A549 (cell line): Measurements from ENCODE around the gene HNRNPM. TPM values are rescaled to one million over a fixed set of nuclear protein-coding genes. Genes with fewer than 3 reads are reported as not detected.

ENCODE experiments used
- ATAC-seq, 2 experiments: fragments of 200-7000 bp in 1 of 2; fragments of >200 bp in 1 of 2; cut with Nextera tagmentation in 1 of 2; cut with Tn5 transposase in 1 of 2; 3 replicates each; pipeline versions ENCODE4 v1.8.0 to v1.9.1; 2018 to 2020; ENCODE audit warnings: mild to moderate bottlenecking in 1 of 2, moderate library complexity in 1 of 2
- CTCF ChIA-PET: fragments of 300-600 bp; sonication (Branson Sonifier 250); formaldehyde crosslinking; extraction: SDS; loops from one replicate; lab custom pipeline; 2021; ENCODE audit warnings: antibody characterized with exemption, inconsistent platforms; lab: Yijun Ruan, JAX
- POLR2A ChIA-PET: fragments of 350-600 bp; formaldehyde crosslinking; extraction: SDS; loops from one replicate; lab custom pipeline; 2021; ENCODE audit warnings: antibody characterized with exemption, inconsistent platforms; lab: Yijun Ruan, JAX
- DNase-seq, 2 experiments: peaks; one replicate each; pipeline versions ENCODE4 v3.0.0 to v3.0.0-alpha.2; 2011 to 2016; ENCODE audit warnings: low read depth in 1 of 2, low spot score in 1 of 2
- FAIRE-seq: peaks from 2 replicates; lab custom pipeline; 2011; peaks lifted over from hg19 to GRCh38; lab: Jason Lieb, UNC
- H3K27ac ChIP-seq, 2 experiments: fragments of >200 bp; sonication (Bioruptor Twin); formaldehyde crosslinking; 3 replicates each; pipeline ENCODE4 v1.5.1; 2016 to 2017
- H3K4me1 ChIP-seq: fragments of >200 bp; sonication (Bioruptor Twin); formaldehyde crosslinking; 3 replicates; pipeline ENCODE4 v1.6.1; 2016
- H3K4me2 ChIP-seq: fragments of >200 bp; sonication (Bioruptor Twin); formaldehyde crosslinking; 3 replicates; pipeline ENCODE4 v1.6.1; 2016
- H3K4me3 ChIP-seq: fragments of >200 bp; sonication (Bioruptor Twin); formaldehyde crosslinking; 3 replicates; pipeline ENCODE4 v1.5.1; 2016
- H3K9me3 ChIP-seq: fragments of >200 bp; sonication (Bioruptor Twin); formaldehyde crosslinking; 3 replicates; pipeline ENCODE4 v1.6.1; 2016
- ATOH8 ChIP-seq: fragments of 250-450 bp; sonication (Bioruptor Pico); IDR thresholded peaks from 2 replicates; pipeline ENCODE4 v1.5.0; 2020; ENCODE audit warnings: low read depth, mild to moderate bottlenecking, moderate library complexity
- CBX2 ChIP-seq: fragments of 200-600 bp; sonication (generic); IDR thresholded peaks from 2 replicates; pipeline ENCODE4 v1.6.1; 2016; ENCODE audit warnings: low read depth, mild to moderate bottlenecking, borderline replicate concordance
- CEBPB ChIP-seq, 2 experiments: fragments of >200 bp in 1 of 2; sonication (Bioruptor Twin) in 1 of 2; formaldehyde crosslinking in 1 of 2; IDR thresholded peaks; 2 replicates each; pipeline ENCODE4 v1.6.1; 2012 to 2016
- CHD2 ChIP-seq: fragments of 150-350 bp; IDR thresholded peaks from 2 replicates; pipeline ENCODE4 v1.6.1; 2014; ENCODE audit warnings: low read length; ENCODE audit not compliant: partially characterized antibody
- EP300 ChIP-seq, 2 experiments: fragments of >200 bp; sonication (Bioruptor Twin); formaldehyde crosslinking; IDR thresholded peaks; 2 replicates in 1 of 2; 3 replicates in 1 of 2; pipeline ENCODE4 v1.6.1; 2016 to 2017
- ESRRA ChIP-seq: fragments of 150-350 bp; IDR thresholded peaks from 2 replicates; pipeline ENCODE4 v1.6.1; 2014; ENCODE audit warnings: mild to moderate bottlenecking, low read length, borderline replicate concordance
- FOSB ChIP-seq: fragments of 250-450 bp; sonication (Bioruptor Pico); IDR thresholded peaks from 2 replicates; pipeline ENCODE4 v1.5.0; 2020; ENCODE audit warnings: mild to moderate bottlenecking, moderate library complexity
- FOSL2 ChIP-seq, 2 experiments: fragments of 450-650 bp in 1 of 2; fragments of >200 bp in 1 of 2; sonication (Bioruptor Twin) in 1 of 2; formaldehyde crosslinking; IDR thresholded peaks; 2 replicates each; pipeline versions ENCODE4 v1.5.0 to v1.6.1; 2016 to 2020; ENCODE audit warnings: mild to moderate bottlenecking in 1 of 2, moderate library complexity in 1 of 2
- FOXS1 ChIP-seq: fragments of 250-450 bp; sonication (Bioruptor Pico); IDR thresholded peaks from 2 replicates; pipeline ENCODE4 v1.5.0; 2020; ENCODE audit warnings: mild to moderate bottlenecking, moderate library complexity
- GATA3 ChIP-seq: IDR thresholded peaks from 2 replicates; pipeline ENCODE4 v1.6.1; 2012; ENCODE audit warnings: borderline replicate concordance
- HDAC2 ChIP-seq: fragments of 200-600 bp; sonication (generic); IDR thresholded peaks from 2 replicates; pipeline ENCODE4 v1.6.1; 2016
- HEYL ChIP-seq: fragments of 250-450 bp; sonication (Bioruptor Pico); IDR thresholded peaks from 2 replicates; pipeline ENCODE4 v1.8.0; 2021; ENCODE audit warnings: mild to moderate bottlenecking, moderate library complexity
- HMGXB4 ChIP-seq: fragments of 250-450 bp; sonication (Bioruptor Pico); IDR thresholded peaks from 2 replicates; pipeline ENCODE4 v1.5.0; 2021; ENCODE audit warnings: mild to moderate bottlenecking, moderate library complexity, borderline replicate concordance
- JUNB ChIP-seq: fragments of >200 bp; sonication (Bioruptor Twin); formaldehyde crosslinking; IDR thresholded peaks from 2 replicates; pipeline ENCODE4 v1.6.1; 2016
- MAFK ChIP-seq: fragments of 450-650 bp; IDR thresholded peaks from 2 replicates; pipeline ENCODE4 v1.6.1; 2014; ENCODE audit not compliant: partially characterized antibody
- MYC ChIP-seq: IDR thresholded peaks from 2 replicates; pipeline ENCODE4 v1.6.1; 2012; ENCODE audit warnings: mild to moderate bottlenecking, inconsistent platforms, low read length, improper control_type of control experiment, borderline replicate concordance
- NFE2L2 ChIP-seq: fragments of 150-350 bp; conservative IDR thresholded peaks from 2 replicates; pipeline ENCODE4 v1.6.1; 2014; ENCODE audit warnings: low read length
- NPAS2 ChIP-seq: fragments of 250-450 bp; sonication (Bioruptor Pico); IDR thresholded peaks from 2 replicates; pipeline ENCODE4 v1.8.0; 2022; ENCODE audit warnings: mild to moderate bottlenecking, moderate library complexity, borderline replicate concordance
- PBX3 ChIP-seq: IDR thresholded peaks from 2 replicates; pipeline ENCODE4 v1.6.1; 2012
- POLR2A ChIP-seq: IDR thresholded peaks from 2 replicates; pipeline ENCODE4 v1.6.1; 2012; ENCODE audit warnings: mild to moderate bottlenecking, low read length
- RAD21 ChIP-seq, 2 experiments: fragments of >200 bp in 1 of 2; sonication (Bioruptor Twin) in 1 of 2; formaldehyde crosslinking in 1 of 2; IDR thresholded peaks in 1 of 2; conservative IDR thresholded peaks in 1 of 2; 2 replicates in 1 of 2; 3 replicates in 1 of 2; pipeline ENCODE4 v1.6.1; 2012 to 2018; ENCODE audit warnings: inconsistent platforms in 1 of 2
- RARB ChIP-seq: fragments of 250-450 bp; sonication (Bioruptor Pico); IDR thresholded peaks from 2 replicates; pipeline ENCODE4 v1.8.0; 2021; ENCODE audit warnings: mild to moderate bottlenecking, moderate library complexity
- RFX5 ChIP-seq: fragments of 450-650 bp; IDR thresholded peaks from 2 replicates; pipeline ENCODE4 v1.7.1; 2014; ENCODE audit warnings: antibody characterized with exemption, mild to moderate bottlenecking, moderate library complexity
- SMC3 ChIP-seq: fragments of >200 bp; sonication (Bioruptor Twin); formaldehyde crosslinking; IDR thresholded peaks from 3 replicates; pipeline ENCODE4 v1.6.1; 2018; ENCODE audit warnings: inconsistent platforms
- ZC3H11A ChIP-seq: fragments of 450-650 bp; IDR thresholded peaks from 2 replicates; pipeline ENCODE4 v1.6.1; 2014; ENCODE audit warnings: antibody characterized with exemption, mild to moderate bottlenecking
- ZFP36 ChIP-seq: fragments of 450-650 bp; IDR thresholded peaks from 2 replicates; pipeline ENCODE4 v1.6.1; 2014; ENCODE audit warnings: borderline replicate concordance; ENCODE audit not compliant: partially characterized antibody
- ZSCAN20 ChIP-seq: fragments of 250-450 bp; sonication (Bioruptor Pico); IDR thresholded peaks from 2 replicates; pipeline ENCODE4 v1.8.0; 2022; ENCODE audit warnings: mild to moderate bottlenecking, moderate library complexity
- WGBS: methylation state at CpG from one replicate; pipeline ENCODE4 v1.1.6; 2017; ENCODE audit errors: missing lambda C conversion rate; 5-methylcytosine and 5-hydroxymethylcytosine counted together
- polyA plus RNA-seq, 4 experiments: library from polyadenylated mRNA; depleted of rRNA in 3 of 4; stranded (reverse); fragments of >200 nt; fragmentation: RNase III in 1 of 4; extraction: RNeasy Plus Mini Kit Qiagen cat#74134 plus additional on column Dnase treatment in 1 of 4; gene quantifications; 2 replicates in 3 of 4; 3 replicates in 1 of 4; pipeline ENCODE4 v1.2.3, GENCODE V29; 2011 to 2017
- TF ChIP-seq, protein P1 (sequence below): IDR thresholded peaks from 2 replicates; pipeline ENCODE4 v1.6.1; 2012
- TF ChIP-seq, protein P2 (sequence below): fragments of 150-350 bp; IDR thresholded peaks from 2 replicates; pipeline ENCODE4 v1.6.1; 2014; ENCODE audit warnings: low read depth, mild to moderate bottlenecking, low read length

HNRNPM gene
- polyA plus RNA-seq, 2 of the 4 experiments (the other 2 are of a cell fraction), result 168 to 352 TPM

DNA sequence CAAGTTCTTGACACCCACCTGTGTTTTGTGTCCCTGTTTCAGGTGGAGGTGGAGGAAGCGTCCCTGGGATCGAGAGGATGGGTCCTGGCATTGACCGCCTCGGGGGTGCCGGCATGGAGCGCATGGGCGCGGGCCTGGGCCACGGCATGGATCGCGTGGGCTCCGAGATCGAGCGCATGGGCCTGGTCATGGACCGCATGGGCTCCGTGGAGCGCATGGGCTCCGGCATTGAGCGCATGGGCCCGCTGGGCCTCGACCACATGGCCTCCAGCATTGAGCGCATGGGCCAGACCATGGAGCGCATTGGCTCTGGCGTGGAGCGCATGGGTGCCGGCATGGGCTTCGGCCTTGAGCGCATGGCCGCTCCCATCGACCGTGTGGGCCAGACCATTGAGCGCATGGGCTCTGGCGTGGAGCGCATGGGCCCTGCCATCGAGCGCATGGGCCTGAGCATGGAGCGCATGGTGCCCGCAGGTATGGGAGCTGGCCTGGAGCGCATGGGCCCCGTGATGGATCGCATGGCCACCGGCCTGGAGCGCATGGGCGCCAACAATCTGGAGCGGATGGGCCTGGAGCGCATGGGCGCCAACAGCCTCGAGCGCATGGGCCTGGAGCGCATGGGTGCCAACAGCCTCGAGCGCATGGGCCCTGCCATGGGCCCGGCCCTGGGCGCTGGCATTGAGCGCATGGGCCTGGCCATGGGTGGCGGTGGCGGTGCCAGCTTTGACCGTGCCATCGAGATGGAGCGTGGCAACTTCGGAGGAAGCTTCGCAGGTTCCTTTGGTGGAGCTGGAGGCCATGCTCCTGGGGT, 41.0 kb downstream of the HNRNPM start:
- H3K4me3 ChIP-seq, result no peak overlapping the region
- WGBS, result 98% methylated on average over 48 of the region's 62 CpGs
- FAIRE-seq (no peak), DNase-seq (no peak), ATAC-seq (no peak)
- no peaks in the 10 kb centered on the region for H3K9me3 ChIP-seq
- no peak overlapping the region for H3K27ac ChIP-seq
- CTCF ChIA-PET, result interaction anchor here (1.2 kb wide), 1 partner anchor 10 kb away, joined by 4 read pairs; no protein-coding TSS in a partner anchor
- no peak overlapping the region for H3K4me2 ChIP-seq
- POLR2A ChIA-PET, result interaction anchor here (0.8 kb wide), 1 partner anchor 28 kb away, joined by 3 read pairs; the partner anchor contains the start of gene ZNF414
- H3K4me1 ChIP-seq, result no peaks in the 10 kb centered on the region
- TF ChIP-seq ZC3H11A, result no peak
- TF ChIP-seq MAFK, result no peak
- no peak for TF ChIP-seq HDAC2
- no peak for TF ChIP-seq RARB (CRISPR knock-in tag)
- no peak for TF ChIP-seq NFE2L2
- no peak for TF ChIP-seq FOSB (CRISPR knock-in tag)
- TF ChIP-seq CHD2, result no peak
- TF ChIP-seq, protein P1, sequence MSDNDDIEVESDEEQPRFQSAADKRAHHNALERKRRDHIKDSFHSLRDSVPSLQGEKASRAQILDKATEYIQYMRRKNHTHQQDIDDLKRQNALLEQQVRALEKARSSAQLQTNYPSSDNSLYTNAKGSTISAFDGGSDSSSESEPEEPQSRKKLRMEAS, result no peak
- TF ChIP-seq POLR2A, result no peak
- no peak for TF ChIP-seq RFX5
- no peak for TF ChIP-seq PBX3
- TF ChIP-seq ESRRA, result no peak
- TF ChIP-seq RAD21 (conservative IDR thresholded peaks at IDR 0.05 in 1 of 2, IDR thresholded peaks at IDR 0.05 in 1 of 2), result no peak
- TF ChIP-seq CBX2, result no peak
- TF ChIP-seq HEYL, result no peak
- no peak for TF ChIP-seq SMC3
- TF ChIP-seq FOSL2 (IDR thresholded peaks at IDR 0.05), result no peak
- no peak for TF ChIP-seq FOSL2 (CRISPR knock-in tag; IDR thresholded peaks at IDR 0.05)
- TF ChIP-seq MYC, result no peak
- no peak for TF ChIP-seq ATOH8 (CRISPR knock-in tag)
- no peak for TF ChIP-seq ZSCAN20
- TF ChIP-seq, all 56 proteins: peak for 0

- no peak for DNase-seq
- H3K9me3 ChIP-seq, result no peaks in the 10 kb centered on the region
- no peak for TF ChIP-seq CEBPB (IDR thresholded peaks at IDR 0.05)
- TF ChIP-seq FOSL2 (IDR thresholded peaks at IDR 0.05), result no peak
- TF ChIP-seq FOSL2 (CRISPR knock-in tag; IDR thresholded peaks at IDR 0.05), result no peak
- no peak for TF ChIP-seq NPAS2 (CRISPR knock-in tag)
- TF ChIP-seq, protein P2, sequence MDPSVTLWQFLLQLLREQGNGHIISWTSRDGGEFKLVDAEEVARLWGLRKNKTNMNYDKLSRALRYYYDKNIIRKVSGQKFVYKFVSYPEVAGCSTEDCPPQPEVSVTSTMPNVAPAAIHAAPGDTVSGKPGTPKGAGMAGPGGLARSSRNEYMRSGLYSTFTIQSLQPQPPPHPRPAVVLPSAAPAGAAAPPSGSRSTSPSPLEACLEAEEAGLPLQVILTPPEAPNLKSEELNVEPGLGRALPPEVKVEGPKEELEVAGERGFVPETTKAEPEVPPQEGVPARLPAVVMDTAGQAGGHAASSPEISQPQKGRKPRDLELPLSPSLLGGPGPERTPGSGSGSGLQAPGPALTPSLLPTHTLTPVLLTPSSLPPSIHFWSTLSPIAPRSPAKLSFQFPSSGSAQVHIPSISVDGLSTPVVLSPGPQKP, result no peak
- TF ChIP-seq FOXS1 (CRISPR knock-in tag), result no peak
- TF ChIP-seq MAFK, result no peak
- no peak for TF ChIP-seq CBX2
- no peak for TF ChIP-seq EP300 (IDR thresholded peaks at IDR 0.05)
- TF ChIP-seq HMGXB4, result no peak
- TF ChIP-seq NFE2L2, result no peak
- TF ChIP-seq JUNB, result no peak
- no peak for TF ChIP-seq GATA3
- no peak for TF ChIP-seq ZFP36
- no peak overlapping the region for H3K4me2 ChIP-seq
- ChIA-PET POLR2A (no interaction called here), CTCF (interaction anchor here (0.9 to 2.1 kb wide), 4 partner anchors 9 to 72 kb away, joined by 3 to 7 read pairs (median 4); no protein-coding TSS in a partner anchor)
- no peak overlapping the region for H3K27ac ChIP-seq
- ATAC-seq, result no peak
- no peaks in the 10 kb centered on the region for H3K4me1 ChIP-seq
- WGBS, result 96% methylated on average over 16 of the region's 16 CpGs
- no peak for FAIRE-seq
- H3K4me3 ChIP-seq, result no peak overlapping the region
These were observed 41.9 kb downstream of the HNRNPM start for GRCh38 chr19:8486661-8487136.
